Pancreas (tissue), 10 donors: Measurements from ENCODE around the gene ENTPD1. TPM values are rescaled to one million over a fixed set of nuclear protein-coding genes. Genes with fewer than 3 reads are reported as not detected.

Source experiments
- ATAC-seq, 4 donors: fragments of 200-7000 bp; cut with Tn5 transposase; one replicate each; pipeline versions ENCODE4 v1.8.0 to v1.9.1; 2020; ENCODE audit warnings: mild to moderate bottlenecking in 4 of 4, moderate library complexity in 4 of 4
- DNase-seq, 6 donors: peaks; one replicate each; pipeline ENCODE4 v3.0.0-alpha.2; 2020
- FAIRE-seq: peaks from 2 replicates; lab custom pipeline; 2012; peaks lifted over from hg19 to GRCh38; lab: Jason Lieb, UNC
- H3K27ac ChIP-seq, 4 donors: fragments of 200-600 bp; sonication (generic); 1 replicate in 3 of 4; 2 replicates in 1 of 4; pipeline versions ENCODE4 v1.5.0 to v1.8.0; 2020
- H3K27me3 ChIP-seq, 4 donors: fragments of 200-600 bp; one replicate each; pipeline ENCODE4 v1.8.0; 2021
- H3K36me3 ChIP-seq, 3 donors: fragments of 200-600 bp; sonication (generic) in 1 of 3; one replicate each; pipeline versions ENCODE4 v1.5.0 to v1.8.0; 2020 to 2021
- H3K4me1 ChIP-seq, 3 donors: fragments of 200-600 bp; one replicate each; pipeline ENCODE4 v1.8.0; 2021
- H3K4me3 ChIP-seq, 4 donors: fragments of 200-600 bp; sonication (generic) in 2 of 4; one replicate each; pipeline versions ENCODE4 v1.5.0 to v1.8.0; 2020 to 2021
- H3K9me3 ChIP-seq, 4 donors: fragments of 200-600 bp; one replicate each; pipeline ENCODE4 v1.8.0; 2021
- WGBS, 2 donors: extraction: QIAGEN DNeasy Blood & Tissue Kit; methylation state at CpG; one replicate each; pipeline ENCODE4 v1.1.7; 2013; 5-methylcytosine and 5-hydroxymethylcytosine counted together
- intact Hi-C, 3 donors: fragments of 100-400 bp; cut with DNase I; formaldehyde crosslinking; loops; one replicate each; pipeline versions ENCODE4 v1.11.1 to v1.14.2; 2022
- polyA plus RNA-seq, 2 donors: library from polyadenylated mRNA; stranded (reverse); fragments of 200-250 nt; gene quantifications; one replicate each; pipeline ENCODE4 v1.2.3, GENCODE V29; 2013
- total RNA-seq, 6 donors: library from RNA; stranded (reverse); fragmentation: NEBNext Ultra II Directional in 4 of 6; extraction: Animal tissue kit (Norgen Biotek cat#: 25700) in 4 of 6; gene quantifications; one replicate each; pipeline versions ENCODE4 v1.2.1 to v1.2.4, GENCODE V29; 2021 to 2023
- TF ChIP-seq, protein P1 (sequence below), 4 donors: fragments of 200-600 bp; sonication (generic) in 3 of 4; IDR thresholded peaks; one replicate each; pipeline versions ENCODE4 v1.5.0 to v1.8.0; 2021; ENCODE audit warnings: antibody characterized with exemption in 4 of 4
- donor health status: healthy with polysubstance abuse.
- donor health status: DM: no; HTN: no; CAD: no; lungs with moderate emphysema.
- donor health status: DM: no; HTN: no; CAD: no.
- donor health status: control.
- donor health status: control.
- donor health status: Bipolar disorder and iron deficiency.
- donor health status: DM: yes; HTN: yes; CAD: no.
- donor health status: DM: no; HTN: no; CAD: no.
- donor health status: DM: no; HTN: no; CAD: no.
- donor health status: DM: yes; HTN: yes; CAD: no.

The ENTPD1 gene
- total and polyA plus RNA-seq, 8 donors: 0.67 to 10.9 (median 1.8) TPM

GRCh38 chr10:95756809-95757684 lies 1.1 kb downstream of the ENTPD1 start:
- TF ChIP-seq, protein P1, sequence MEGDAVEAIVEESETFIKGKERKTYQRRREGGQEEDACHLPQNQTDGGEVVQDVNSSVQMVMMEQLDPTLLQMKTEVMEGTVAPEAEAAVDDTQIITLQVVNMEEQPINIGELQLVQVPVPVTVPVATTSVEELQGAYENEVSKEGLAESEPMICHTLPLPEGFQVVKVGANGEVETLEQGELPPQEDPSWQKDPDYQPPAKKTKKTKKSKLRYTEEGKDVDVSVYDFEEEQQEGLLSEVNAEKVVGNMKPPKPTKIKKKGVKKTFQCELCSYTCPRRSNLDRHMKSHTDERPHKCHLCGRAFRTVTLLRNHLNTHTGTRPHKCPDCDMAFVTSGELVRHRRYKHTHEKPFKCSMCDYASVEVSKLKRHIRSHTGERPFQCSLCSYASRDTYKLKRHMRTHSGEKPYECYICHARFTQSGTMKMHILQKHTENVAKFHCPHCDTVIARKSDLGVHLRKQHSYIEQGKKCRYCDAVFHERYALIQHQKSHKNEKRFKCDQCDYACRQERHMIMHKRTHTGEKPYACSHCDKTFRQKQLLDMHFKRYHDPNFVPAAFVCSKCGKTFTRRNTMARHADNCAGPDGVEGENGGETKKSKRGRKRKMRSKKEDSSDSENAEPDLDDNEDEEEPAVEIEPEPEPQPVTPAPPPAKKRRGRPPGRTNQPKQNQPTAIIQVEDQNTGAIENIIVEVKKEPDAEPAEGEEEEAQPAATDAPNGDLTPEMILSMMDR (IDR thresholded peaks at IDR 0.05): no peak
- ATAC-seq: no peak

DNA sequence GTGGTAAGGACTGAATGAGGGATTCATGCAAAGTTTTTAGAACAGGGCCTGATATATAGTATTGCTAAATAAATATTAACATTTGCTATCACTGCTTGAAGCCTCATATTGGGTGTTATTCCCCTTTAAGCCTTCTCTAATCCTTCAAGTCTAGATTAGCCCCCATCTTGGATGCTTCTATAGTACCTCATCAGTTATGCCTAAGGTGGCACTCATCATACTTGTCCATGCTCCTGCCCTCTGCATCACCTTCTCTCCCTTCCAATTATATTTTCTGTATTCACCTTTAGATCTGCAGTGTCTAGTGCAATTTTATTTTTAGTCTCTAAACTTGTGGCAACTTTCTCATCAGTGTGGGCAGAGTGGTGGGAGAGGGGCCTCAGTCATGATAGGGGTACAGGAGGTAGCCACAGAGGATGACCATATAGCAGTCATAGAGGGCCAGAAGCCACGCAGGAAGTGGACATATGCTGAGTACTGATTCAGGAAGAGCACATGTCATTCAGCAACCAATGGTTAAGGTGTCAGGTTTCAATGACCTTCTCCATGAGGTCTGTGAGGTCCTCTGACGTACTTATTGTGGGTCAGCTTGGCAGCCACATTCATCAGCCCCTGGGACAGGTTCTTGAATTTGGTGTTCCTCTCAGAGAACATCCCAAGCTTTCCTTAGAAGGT lies 2.5 kb downstream of the ENTPD1 start:
- DNase-seq (no peak), ATAC-seq (no peak), FAIRE-seq (no peak)
- H3K27ac ChIP-seq: peak overlapping the region in 2 of 4 donors; percentile 8 to 15
- no peaks in the 10 kb centered on the region for H3K36me3 ChIP-seq
- intact Hi-C loops: no loop called here
- no peaks in the 10 kb centered on the region for H3K4me1 ChIP-seq
- no peaks in the 10 kb centered on the region for H3K9me3 ChIP-seq
- no peak overlapping the region for H3K4me3 ChIP-seq
- TF ChIP-seq, protein P1 (IDR thresholded peaks at IDR 0.05): no peak
- peaks cover 0 to 12% (median 0%) of the 10 kb centered on the region in 4 donors for H3K27me3 ChIP-seq
- WGBS, 2 donors: 56% methylated on average over 2 of the region's 2 CpGs

More at GRCh38 chr10:95756809-95757684, 1.1 kb downstream of the ENTPD1 start:
- 41 to 48% methylated on average over 5 of the region's 5 CpGs for WGBS, 2 donors
- DNase-seq: no peak
- Histone ChIP-seq H3K27me3 (peaks cover 0 to 12% (median 0%) of the 10 kb centered on the region in 4 donors), H3K4me3 (peak overlapping the region in 1 of 4 donors; percentile 15), H3K27ac (peak overlapping the region in 2 of 4 donors; percentile 15 to 26), H3K9me3 (no peaks in the 10 kb centered on the region), H3K36me3 (no peaks in the 10 kb centered on the region), H3K4me1 (no peaks in the 10 kb centered on the region)
- FAIRE-seq: no peak
- intact Hi-C loops: no loop called here

DNA sequence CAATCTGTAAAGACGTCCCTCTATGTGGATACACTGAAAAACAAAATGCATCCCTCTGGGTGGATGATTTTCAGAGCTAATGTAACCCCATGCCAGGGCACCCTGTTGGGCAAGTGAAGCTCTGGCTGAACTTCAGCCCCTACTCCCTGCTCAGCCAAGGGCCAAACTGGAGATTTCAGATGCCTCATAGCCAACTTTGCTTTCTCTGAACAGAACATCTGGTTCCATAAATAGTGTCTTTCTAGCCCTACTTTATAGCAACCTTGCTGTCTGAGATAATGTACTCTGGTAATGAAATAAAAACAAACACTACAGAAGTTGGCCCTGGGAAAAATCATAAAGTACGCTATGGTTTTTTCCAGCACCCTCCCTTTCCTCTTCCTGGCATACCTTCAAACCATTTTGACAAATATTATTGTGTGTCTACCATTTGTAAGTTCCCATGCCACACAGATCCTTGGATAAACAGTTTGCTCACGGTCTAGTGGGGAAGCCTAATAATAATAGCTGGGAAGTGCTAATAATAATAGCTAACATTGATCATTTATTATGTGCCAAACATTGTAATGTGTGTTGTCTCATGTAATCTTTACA lies 3.4 kb downstream of the ENTPD1 start:
- DNase-seq (no peak), ATAC-seq (no peak), FAIRE-seq (no peak)
- Histone ChIP-seq H3K9me3 (no peaks in the 10 kb centered on the region), H3K4me1 (no peaks in the 10 kb centered on the region), H3K27ac (no peak overlapping the region), H3K27me3 (peaks cover 0 to 10% (median 0%) of the 10 kb centered on the region in 4 donors), H3K36me3 (no peaks in the 10 kb centered on the region), H3K4me3 (no peak overlapping the region)
- intact Hi-C loops: no loop called here
- TF ChIP-seq, protein P1 (IDR thresholded peaks at IDR 0.05): no peak
- 47 to 54% methylated on average over 3 of the region's 3 CpGs for WGBS, 2 donors

DNA sequence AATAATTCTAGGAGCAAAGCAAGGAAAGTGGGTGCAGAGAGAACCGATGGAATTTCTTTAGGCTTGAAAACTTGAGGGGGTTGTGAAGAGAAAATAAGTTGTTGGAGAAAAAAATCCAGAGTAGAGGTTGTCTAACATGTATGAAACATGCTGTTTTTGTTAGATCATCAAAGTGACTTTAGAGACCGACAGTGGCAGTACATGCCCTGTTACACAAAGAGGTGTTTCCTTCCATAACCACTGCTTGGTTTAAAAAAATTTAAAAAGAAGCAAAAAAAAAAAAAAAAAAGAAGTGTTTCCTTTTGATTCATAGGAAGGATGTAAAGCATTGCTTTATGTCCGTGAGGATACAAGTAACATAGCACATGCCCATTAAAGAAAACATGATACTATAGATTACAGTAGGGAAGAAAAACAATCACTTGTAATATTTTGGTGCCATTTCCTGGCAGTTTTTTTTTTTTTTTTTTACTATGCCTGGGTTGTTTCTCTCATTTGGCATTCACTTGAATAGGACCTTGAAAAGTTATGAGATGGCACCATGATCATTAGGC lies 6.1 kb downstream of the ENTPD1 start:
- WGBS, 2 donors: 68 to 75% methylated on average over 3 of the region's 3 CpGs
- TF ChIP-seq, protein P1 (IDR thresholded peaks at IDR 0.05): no peak
- H3K4me1 ChIP-seq: no peaks in the 10 kb centered on the region
- H3K27ac ChIP-seq: no peak overlapping the region
- no peak overlapping the region for H3K4me3 ChIP-seq
- intact Hi-C loops: no loop called here
- no peak for ATAC-seq
- FAIRE-seq: no peak
- no peaks in the 10 kb centered on the region for H3K27me3 ChIP-seq
- no peaks in the 10 kb centered on the region for H3K9me3 ChIP-seq
- DNase-seq: no peak
- no peaks in the 10 kb centered on the region for H3K36me3 ChIP-seq
